Activated CD8-positive, alpha-beta memory T cell treated with anti-CD3 and anti-CD28 coated beads for 48 hours (primary cell): Measurements from ENCODE around the gene ASIC5.
"Not testable (repeated sequence)": the region's sequence is repeated elsewhere in the genome, so short reads cannot be mapped to it uniquely, and the experiment has no call there.

Experiments used
- DNase-seq, 3 experiments: peaks; one replicate each; pipeline ENCODE4 v3.0.0-alpha.2; 2020; ENCODE audit warnings: low read depth in 2 of 3, low spot score in 2 of 3

The ASIC5 gene, protein sequence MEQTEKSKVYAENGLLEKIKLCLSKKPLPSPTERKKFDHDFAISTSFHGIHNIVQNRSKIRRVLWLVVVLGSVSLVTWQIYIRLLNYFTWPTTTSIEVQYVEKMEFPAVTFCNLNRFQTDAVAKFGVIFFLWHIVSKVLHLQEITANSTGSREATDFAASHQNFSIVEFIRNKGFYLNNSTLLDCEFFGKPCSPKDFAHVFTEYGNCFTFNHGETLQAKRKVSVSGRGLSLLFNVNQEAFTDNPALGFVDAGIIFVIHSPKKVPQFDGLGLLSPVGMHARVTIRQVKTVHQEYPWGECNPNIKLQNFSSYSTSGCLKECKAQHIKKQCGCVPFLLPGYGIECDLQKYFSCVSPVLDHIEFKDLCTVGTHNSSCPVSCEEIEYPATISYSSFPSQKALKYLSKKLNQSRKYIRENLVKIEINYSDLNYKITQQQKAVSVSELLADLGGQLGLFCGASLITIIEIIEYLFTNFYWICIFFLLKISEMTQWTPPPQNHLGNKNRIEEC

GRCh38 chr4:155866177-155866576, at the start of gene ASIC5:
TSS of gene ASIC5 (minus strand) at chr4:155866277. CDS start at chr4:155866226, 51 bp downstream.
- DNase-seq, result no peak

GRCh38 chr4:155914782-155915181, 48.7 kb upstream of the ASIC5 start:
- DNase-seq, result no peak

- DNase-seq, result no peak
Measured at GRCh38 chr4:155911905-155912304, 45.8 kb upstream of the ASIC5 start.

- no peak for DNase-seq
Measured at GRCh38 chr4:155909615-155910226, 43.6 kb upstream of the ASIC5 start.

DNA sequence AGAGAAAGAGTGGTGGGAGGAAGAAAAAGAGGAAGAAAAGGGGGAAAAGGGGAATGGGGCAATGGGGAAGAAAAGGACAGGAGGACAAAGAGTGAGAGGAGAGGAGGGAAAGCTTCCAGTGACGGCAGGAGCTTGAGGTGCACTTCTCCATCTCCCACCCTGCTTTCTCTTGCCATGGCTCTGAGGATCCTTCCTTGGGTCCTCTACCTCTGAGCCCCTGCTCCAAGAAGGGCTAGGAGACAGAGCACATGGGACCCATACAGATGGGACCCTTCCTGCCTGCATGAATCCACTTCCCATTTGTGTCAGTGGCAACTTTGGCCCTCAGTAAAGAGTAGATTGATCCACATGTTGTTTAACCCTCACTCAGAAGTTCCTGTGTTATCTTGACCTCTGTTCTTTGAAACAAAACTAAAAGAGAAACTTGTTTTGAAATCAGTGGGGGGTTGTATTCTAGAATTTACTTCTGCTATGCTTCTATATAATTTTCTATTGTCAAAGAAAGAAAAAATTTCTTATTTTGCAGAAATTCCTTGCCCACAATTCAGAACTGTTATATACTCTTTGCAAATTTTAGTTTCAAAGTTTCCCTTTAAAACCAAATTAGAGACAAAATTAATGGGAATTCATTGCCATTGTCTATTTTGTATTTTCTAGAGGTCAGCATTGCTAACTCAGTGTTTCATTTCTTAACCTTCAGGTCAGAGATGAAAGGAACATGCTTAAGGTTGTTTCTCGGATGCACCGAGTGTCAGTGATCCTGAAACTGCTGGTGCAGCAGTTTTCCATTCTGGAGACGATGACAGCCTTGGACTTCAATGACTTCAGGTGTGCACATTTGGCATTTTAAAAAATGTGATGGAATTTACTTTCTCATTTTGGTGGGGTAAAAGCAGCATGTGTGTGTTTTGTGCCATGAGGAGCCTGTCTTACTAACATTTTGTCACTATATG, 42.4 kb upstream of the ASIC5 start:
- DNase-seq, result no peak

- DNase-seq, result no peak
Measured at GRCh38 chr4:155907556-155907955, 41.5 kb upstream of the ASIC5 start.

- DNase-seq, result no peak
Measured at GRCh38 chr4:155906554-155907247, 40.6 kb upstream of the ASIC5 start.

- DNase-seq, result no peak
Measured at GRCh38 chr4:155904331-155904730, 38.3 kb upstream of the ASIC5 start.

GRCh38 chr4:155903453-155903852, 37.4 kb upstream of the ASIC5 start, which contains the start of gene TDO2:
TSS of gene TDO2 (plus strand) at chr4:155903696. CDS start at chr4:155903759, 63 bp downstream.
- DNase-seq, result no peak

- no peak for DNase-seq
Measured at GRCh38 chr4:155901013-155901412, 34.9 kb upstream of the ASIC5 start.

GRCh38 chr4:155900381-155900780, 34.3 kb upstream of the ASIC5 start:
- no peak for DNase-seq

DNA sequence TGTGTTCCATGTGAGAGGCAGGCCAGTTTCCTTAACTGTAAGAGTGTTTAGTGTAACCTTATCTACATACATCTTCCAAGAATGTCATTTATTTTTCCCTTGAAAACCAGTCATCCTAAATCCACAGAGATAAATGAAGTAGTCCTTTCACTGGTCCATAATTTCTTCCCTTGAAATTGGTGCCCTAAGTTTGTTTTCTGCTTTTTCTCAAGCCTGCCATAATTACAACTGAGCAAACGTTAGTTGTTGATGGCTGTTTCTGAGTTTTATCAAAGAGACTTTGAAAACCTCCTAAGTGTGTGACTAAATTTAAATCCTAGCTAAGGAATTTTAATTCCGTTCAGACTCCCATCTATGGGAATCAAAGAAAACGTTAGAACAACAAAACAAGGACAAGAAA, 33.8 kb upstream of the ASIC5 start:
- DNase-seq, result no peak

- DNase-seq, result not testable (repeated sequence)
Measured at GRCh38 chr4:155898371-155898770, 32.3 kb upstream of the ASIC5 start.

DNA sequence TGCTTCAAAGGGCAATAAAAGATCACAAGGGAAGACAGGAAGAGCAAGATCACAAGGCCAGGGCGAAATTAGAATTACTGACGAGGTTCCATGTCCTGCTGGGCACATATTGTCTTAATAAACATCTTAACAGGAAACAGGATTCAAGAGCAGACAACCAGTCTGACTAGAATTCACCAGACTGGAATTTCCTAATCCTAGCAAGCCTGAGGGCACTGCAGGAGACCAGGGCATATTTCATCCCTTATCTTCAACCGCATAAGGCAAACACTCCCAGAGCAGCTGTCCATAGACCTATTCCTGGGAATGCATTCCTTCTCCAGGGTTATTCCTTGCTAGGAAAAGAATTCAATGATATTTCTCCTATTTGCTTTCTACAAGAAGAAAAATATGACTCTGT, 25.0 kb upstream of the ASIC5 start:
- no peak for DNase-seq

GRCh38 chr4:155889946-155890345, 23.9 kb upstream of the ASIC5 start:
- no peak for DNase-seq

DNA sequence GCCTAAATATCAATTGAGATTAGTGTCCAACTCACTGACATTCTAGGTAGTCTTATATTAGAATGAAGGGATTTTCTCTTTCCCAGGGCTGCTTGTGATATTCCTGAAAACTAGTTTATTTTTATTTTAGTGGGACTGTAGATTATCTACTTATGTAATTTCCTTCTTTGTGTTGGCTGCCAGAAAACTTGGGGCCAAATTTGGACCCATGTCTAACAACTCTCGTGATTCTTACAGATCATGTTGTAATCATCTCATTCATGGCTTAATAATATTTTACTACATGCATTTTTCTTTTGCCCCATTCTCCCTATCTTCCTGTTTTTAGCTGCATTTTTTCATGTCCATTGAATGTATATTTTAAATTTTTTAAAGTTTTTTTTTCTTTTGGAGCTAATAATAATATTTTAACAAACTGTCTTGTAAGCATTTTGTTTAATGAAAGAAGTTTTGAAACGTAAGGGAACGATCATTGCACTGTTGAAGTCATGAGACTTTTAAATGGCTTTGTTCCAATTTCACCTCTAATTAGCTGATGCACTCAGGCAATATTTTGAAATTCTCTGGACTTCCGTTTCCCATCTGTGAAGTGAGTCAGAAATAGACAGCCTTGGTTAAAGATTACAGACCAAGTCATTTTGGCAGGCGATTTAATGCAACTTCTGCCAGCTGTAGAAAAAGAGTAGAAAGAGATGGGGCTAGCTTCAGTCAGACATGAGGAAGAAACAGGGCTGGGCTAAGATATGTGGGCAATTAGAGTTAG, 23.1 kb upstream of the ASIC5 start:
- no peak for DNase-seq

- DNase-seq, result no peak
Measured at GRCh38 chr4:155887847-155888570, 21.9 kb upstream of the ASIC5 start.

DNA sequence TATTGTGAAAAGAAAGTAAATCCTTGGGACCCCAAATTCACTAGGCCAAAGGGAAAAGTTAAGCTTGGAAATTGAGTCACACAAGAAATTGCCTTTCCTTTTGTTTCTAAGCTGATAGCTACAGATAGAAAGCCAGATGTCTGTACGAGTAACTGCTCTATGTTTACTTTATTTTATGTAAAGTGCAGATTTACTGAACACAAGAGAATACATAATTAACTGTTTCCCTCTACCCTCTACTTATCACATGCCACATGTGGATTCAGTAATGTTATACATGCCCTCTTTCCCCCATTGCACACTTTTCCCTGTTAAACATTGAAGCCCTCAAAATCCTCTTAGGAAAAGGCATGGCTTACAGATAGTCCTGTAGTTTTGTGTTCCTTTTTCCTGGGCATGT, 21.0 kb upstream of the ASIC5 start:
- DNase-seq, result no peak

DNA sequence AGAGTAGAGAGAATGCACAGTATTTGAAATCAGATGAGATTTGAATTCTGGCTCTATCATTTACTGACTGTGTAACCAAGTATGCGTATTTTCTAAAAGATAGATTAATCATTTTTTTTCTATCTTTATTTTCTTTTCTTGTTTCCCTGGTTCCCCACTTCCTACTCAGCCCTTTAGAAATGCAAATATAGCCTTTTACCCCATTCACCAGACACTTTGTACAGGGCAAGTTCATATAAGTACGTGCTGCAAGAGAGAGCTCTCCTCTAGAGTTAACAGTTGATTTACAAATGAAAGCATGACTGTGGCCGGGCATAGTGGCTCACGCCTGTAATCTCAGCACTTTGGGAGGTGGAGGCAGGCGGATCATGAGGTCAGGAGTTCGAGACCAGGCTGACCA, 19.6 kb upstream of the ASIC5 start:
- no peak for DNase-seq
